GM12864 (cell line): ENCODE results near the gene PLS1.

Experiments
- DNase-seq: peaks from one replicate; pipeline ENCODE4 v3.0.0-alpha.2; 2011; ENCODE audit warnings: low read depth
- H3K4me3 ChIP-seq: 2 replicates; pipeline ENCODE4 v1.5.1; 2011; ENCODE audit warnings: mild to moderate bottlenecking, low read depth, low read length, control low read depth
- TF ChIP-seq, protein P1 (sequence below): IDR thresholded peaks from 2 replicates; pipeline ENCODE4 v1.5.1; 2011; ENCODE audit warnings: low read depth, mild to moderate bottlenecking, moderate library complexity, low read length, control low read depth, inconsistent platforms; ENCODE audit errors: missing control alignments

PLS1 gene

DNA sequence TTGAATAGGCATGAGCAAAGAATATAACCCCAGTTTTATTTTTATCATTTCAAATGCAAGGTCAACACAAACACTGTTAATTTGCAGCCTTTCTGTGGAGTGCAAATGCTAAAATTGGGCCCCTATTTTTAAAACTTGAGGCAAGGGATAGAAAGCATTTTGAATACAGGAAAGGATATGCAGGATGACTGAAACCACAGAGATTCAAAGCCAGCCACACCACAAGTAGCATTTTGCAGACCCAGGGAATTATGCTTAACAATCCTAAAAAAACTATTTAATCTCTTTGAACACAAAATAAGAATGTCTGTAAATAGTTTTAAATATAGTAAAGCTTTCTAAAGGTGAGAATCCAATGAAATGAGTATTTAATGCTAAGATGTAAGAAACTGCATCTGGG is 64.7 kb downstream of the PLS1 start:
- no peak for DNase-seq
- H3K4me3 ChIP-seq = no peak overlapping the region
- TF ChIP-seq, protein P1, sequence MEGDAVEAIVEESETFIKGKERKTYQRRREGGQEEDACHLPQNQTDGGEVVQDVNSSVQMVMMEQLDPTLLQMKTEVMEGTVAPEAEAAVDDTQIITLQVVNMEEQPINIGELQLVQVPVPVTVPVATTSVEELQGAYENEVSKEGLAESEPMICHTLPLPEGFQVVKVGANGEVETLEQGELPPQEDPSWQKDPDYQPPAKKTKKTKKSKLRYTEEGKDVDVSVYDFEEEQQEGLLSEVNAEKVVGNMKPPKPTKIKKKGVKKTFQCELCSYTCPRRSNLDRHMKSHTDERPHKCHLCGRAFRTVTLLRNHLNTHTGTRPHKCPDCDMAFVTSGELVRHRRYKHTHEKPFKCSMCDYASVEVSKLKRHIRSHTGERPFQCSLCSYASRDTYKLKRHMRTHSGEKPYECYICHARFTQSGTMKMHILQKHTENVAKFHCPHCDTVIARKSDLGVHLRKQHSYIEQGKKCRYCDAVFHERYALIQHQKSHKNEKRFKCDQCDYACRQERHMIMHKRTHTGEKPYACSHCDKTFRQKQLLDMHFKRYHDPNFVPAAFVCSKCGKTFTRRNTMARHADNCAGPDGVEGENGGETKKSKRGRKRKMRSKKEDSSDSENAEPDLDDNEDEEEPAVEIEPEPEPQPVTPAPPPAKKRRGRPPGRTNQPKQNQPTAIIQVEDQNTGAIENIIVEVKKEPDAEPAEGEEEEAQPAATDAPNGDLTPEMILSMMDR = no peak

DNA sequence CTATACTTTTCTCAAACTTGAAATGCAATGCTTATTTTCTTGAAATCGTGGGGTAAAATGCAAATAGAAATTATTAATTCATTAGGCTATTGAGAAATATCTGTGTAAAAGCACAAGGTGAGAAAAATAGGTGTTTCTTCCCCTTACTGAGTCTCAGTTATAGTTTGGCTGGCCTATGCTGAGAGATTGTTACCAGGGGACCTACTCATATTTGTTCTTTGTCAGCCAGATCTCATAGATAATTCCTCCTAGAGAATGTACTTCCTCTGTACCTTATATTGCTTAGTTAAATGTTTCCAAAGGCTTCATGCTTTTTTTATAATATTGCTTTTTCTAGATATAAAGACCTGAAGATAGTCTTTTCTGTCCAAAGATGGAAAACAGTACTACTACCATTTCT is 67.7 kb downstream of the PLS1 start:
- TF ChIP-seq, protein P1 = no peak
- no peak overlapping the region for H3K4me3 ChIP-seq
- no peak for DNase-seq

DNA sequence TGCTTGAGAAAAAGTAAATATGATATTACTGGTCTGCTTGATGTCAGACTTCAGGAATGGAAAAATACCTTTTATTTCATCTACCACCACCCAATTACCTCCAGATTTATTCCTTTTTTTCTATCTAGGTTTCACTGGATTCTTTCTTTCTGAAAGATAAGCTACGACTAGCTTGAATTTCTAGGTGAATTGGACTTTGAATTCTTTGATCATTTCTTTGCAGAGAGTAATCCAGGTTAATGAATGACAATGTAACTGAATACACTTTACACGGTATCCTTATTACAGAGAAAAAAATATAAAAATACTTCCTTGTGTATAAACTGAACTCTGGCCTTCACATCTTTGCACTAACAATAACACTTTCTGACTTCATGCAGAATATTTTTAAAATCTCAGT is 68.1 kb downstream of the PLS1 start:
- no peak overlapping the region for H3K4me3 ChIP-seq
- TF ChIP-seq, protein P1 = no peak
- DNase-seq = no peak

DNA sequence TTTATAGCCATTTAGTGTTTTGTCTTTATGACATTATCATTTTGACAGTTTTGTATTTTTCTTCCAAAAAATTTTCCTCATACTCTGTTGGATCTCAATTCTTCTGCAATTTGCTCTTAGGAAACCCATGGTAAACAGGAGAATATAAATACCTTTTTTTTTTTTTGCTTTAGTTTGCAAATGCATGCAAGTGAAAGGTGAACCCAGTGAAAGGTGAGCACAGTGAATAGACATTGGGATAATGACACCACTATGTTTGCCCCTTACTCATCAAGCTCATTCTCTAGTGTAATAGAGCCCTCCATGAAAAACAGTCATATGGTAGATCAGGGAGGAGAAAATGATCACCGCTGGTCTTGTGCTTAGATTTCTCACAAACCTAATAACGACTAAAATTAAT is 68.6 kb downstream of the PLS1 start:
- TF ChIP-seq, protein P1 = no peak
- DNase-seq = no peak
- H3K4me3 ChIP-seq = no peak overlapping the region

DNA sequence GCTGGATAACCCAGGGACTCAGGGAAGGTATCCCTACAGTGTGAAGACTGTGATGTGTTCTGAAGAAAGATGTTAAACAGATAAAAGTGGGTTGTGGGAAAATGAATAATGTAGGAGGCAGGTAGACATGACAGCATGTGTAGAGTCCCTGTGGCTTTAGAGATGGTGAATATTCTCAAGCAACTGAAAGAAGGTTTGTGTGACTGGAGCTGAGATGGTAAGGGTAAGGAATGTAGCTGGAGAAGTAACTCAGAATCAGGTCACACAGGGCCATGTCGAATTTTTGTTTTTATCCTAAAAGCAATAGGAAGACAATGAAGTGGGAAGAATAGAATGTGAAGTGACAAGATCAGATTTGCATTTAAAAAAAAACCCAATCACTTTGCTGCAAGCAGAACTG is 73.9 kb downstream of the PLS1 start:
- TF ChIP-seq, protein P1 = no peak

DNA sequence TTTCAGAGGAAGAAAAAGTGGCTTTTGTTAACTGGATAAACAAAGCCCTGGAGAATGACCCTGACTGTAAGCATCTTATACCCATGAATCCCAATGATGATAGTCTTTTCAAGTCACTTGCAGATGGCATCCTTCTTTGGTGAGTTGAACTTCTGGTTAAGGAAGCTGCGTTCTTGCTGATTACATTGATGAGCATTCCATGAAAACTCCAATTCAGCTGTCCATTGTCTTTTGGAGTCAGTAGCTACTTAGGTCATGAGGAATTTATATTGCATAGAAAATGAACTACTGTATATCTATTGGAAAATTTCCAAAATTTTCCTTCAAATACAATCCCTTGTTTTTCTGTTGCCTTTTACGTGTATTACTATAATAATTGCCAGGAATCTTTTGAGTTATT is 80.0 kb downstream of the PLS1 start:
- no peak overlapping the region for H3K4me3 ChIP-seq
- DNase-seq = no peak
- TF ChIP-seq, protein P1 = no peak

More for the DNA sequence above, 73.9 kb downstream of the PLS1 start:
- no peak for DNase-seq
- H3K4me3 ChIP-seq = no peak overlapping the region

DNA sequence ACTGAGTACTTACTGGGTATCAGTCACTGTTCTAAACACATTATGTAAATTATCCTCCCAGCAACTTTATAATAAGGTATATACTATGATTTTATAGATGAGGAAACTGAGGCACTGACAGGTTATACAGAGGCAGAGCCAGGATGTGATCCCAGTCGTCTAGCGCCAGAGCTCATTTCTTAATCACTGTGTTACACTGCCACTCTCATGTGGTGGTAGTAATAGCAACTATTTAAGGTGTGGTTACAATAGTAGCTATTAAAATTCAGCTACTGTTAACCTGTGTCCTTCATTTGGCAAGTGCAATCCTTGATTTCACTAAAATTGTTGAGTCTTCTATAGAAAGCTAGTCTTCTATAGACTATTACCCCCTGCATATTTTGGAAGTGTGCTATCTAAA is 84.5 kb downstream of the PLS1 start:
- DNase-seq = no peak
- TF ChIP-seq, protein P1 = no peak
- no peak overlapping the region for H3K4me3 ChIP-seq
